Measurements from ENCODE around the gene SOWAHC.

SOWAHC gene

DNA sequence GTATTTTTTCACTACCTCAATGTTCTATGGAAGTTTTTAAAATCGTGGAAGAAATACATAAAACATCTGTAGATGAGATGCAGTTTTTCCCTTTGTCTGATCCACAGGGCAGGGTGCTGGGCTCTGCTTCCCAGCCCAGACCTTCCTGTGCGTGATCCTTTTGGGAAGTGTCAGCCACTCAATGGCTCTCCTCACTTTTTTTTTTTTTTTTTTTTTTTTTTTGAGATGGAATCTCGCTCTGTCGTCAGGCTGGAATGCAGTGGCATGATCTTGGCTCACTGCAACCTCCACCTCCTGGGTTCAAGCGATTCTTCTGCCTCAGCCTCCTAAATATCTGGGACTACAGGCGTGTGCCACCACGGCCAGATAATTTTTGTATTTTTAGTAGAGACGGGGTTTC is 32.8 kb downstream of the SOWAHC start:
- no peak for DNase-seq

- no peak for DNase-seq
Measured at GRCh38 chr2:109647636-109648035, 33.5 kb downstream of the SOWAHC start.

DNA sequence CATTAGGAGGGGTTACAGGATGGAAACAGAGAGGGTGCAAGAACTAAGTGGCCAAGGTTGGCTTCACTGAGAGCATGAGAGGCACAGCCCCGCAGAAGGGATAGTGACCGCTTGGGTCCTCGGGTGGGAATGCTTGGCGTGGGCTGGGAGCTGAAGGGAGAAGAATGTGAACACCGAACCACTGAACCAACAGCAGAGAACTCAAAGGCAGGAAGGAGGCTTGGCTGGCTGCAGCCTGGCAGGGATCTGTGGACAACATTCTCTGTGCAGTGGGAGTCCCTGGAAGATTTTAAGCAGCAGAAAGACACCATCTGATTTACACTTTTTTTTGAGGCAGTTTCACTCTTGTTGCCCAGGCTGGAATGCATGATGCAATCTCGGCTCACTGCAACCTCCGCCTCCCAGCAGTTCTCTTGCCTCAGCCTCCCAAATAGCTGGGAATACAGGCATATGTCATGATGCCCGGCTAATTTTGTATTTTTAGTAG is 33.9 kb downstream of the SOWAHC start:
- no peak for DNase-seq

DNA sequence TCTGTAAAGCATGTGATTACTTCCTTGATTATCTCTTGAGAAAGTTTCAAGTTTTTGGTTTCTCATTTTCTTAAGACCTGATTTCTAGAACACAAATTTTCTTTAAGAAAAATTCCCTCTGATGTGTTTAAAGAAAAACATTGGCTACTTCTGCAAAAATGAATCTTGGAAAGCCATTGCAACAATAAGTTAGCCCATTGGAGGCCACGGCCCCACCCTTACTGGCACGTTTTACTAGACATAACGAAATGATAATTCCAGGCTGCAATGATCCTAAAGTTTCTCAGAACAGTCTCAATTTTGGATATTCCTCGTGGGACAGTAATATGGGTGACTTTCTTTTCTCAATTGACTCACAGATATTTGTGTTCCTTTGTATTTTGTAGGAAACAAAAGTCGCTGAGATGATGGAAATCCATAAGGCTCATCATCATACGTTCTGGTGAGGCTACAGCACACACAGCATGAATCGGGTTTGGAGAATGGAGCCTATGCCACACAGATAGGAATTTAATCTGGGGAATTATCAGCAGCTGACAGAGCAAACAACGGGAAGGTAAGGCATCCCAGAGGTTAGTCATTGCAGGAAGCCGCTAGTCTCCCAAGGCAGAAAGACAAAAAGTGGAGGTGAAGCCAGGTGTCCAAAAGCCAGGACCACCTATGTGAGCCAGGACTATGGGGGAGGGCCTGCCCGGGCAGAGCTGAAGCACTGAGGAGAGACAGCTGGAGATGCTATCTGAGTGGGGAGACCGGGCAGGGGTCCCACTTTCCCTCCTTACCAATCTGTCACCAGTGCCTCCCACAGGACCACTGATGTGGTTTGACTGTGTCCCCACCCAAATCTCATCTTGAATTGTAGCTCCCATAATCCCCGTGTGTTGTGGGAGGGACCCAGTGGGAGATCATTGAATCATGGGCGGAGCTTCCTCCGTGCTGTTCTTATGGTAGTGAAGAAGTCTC is 35.9 kb downstream of the SOWAHC start:
- DNase-seq = no peak

DNA sequence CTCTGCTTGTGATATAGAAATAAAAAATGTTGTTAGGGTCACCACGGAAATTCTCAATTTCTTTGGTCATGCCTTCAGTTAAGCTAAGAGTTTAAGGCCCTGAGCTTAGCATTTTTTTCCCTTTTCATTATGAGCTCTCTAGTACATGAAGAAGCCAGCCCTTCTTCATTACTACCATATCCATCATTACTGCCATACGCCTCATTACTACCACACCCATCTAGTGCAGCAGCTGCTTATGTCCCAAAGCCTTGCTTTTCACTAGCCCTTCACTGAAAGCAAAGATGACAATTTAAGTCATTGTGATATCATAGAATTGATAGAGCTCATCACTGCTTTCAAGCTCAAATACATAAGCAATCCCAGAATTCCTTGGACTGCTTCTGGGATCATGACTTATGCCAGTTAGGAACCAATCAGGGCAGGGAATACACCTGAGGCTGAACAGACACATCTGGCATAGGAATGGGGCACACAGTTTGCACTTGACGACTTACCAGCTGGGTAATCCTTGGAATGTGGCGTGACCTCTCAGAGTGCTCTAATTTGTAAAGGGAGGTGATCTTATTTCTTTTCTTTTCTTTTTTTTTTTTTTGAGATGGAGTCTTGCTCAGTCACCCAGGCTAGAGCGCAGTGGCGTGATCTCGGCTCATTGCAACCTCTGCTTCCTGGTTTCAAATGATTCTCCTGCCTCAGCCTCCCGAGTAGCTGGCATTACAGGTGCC is 40.3 kb downstream of the SOWAHC start:
- no peak for DNase-seq

DNA sequence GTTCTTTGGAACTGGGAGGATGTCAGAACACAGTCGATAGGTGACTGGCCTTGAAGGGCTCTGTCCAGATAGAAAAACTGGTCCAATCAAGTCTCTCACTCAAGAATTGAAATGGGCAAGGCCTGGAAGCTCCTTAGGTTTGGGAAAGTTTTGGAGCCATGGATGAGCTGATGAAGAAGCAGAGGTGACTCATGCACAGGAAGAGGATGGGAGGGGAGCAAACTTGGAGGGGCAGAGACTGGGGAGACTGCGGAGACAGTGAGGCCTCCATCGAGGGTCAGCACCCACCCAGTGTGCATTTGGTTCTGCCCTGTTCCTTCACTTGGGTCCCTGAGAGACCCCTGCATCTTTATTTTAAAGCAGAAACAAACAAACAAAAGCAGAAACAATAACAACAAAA is 41.1 kb downstream of the SOWAHC start:
- DNase-seq = no peak

- no peak for DNase-seq
Measured at GRCh38 chr2:109659396-109660045, 45.4 kb downstream of the SOWAHC start.

- no peak for DNase-seq
Measured at GRCh38 chr2:109660046-109660860, 46.1 kb downstream of the SOWAHC start.

DNA sequence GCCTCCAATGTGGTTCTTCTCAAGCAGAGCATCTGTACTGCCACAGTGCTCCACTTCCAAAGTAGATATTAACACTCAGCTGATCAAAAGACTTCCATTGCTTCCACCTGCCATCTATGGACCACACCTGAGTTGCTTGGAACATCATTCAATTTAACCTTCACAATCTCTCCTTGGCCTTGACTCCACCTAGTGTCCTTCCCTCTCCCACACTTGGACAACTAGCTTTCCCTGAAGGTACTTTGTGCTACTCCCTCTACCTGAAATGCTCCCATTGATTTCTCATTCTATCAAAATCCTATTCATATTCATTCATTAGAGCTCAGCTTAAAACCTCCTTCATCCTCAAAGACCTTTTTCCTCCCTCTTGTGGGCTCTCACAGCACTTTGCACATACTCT is 48.7 kb downstream of the SOWAHC start:
- DNase-seq = no peak

GRCh38 chr2:109663721-109664120 is 49.6 kb downstream of the SOWAHC start:
- DNase-seq = no peak

- no peak for DNase-seq
Measured at GRCh38 chr2:109666466-109666865, 52.3 kb downstream of the SOWAHC start.
